ENCODE measurements around the gene CTNNBL1.

CTNNBL1 gene

DNA sequence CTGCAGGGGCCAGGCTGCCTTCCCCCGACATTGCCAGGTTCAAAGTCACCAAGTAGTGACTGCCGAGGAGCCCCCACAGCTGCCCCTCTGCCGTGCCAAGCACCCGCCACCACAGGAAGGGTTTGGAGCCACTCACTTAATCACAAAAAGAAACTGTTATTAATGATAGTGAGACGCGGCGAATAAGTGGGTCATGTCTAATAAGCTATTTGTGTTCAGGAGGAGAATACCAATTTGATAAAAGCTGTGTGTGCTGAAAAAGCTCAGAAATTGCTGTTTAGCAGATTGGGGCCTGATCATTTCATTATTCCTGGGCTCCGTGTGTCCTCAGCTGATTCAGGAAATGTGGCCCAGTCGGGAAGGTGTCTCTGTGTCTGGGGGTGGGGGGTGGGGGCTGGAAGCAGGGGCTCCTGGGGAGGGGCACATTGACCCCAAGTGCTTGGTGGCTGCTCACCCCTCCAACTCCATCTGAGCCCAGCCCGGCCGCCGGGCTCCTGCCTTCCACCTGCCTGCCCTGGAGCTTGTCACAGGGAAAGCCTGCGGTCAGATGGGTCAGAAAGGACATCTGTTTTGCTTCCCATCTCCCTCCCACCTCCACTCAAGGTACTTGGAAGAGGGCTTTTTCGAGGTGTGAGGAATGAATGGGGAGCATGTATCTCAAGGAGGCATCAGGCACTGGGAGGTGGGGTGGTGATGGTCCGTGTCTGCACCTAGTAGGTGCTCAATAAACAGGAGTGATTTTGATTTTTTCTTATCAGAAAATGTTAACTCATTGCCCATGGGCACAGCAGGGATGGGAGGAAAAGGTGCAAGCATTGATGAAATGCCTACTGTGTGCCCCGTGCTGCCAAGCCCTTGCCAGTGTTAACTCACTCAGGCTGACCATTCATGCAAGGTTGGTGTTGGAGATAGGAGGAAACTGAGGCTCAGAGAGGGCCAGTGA lies 212.1 kb downstream of the CTNNBL1 start:
- DNase-seq: no peak

DNA sequence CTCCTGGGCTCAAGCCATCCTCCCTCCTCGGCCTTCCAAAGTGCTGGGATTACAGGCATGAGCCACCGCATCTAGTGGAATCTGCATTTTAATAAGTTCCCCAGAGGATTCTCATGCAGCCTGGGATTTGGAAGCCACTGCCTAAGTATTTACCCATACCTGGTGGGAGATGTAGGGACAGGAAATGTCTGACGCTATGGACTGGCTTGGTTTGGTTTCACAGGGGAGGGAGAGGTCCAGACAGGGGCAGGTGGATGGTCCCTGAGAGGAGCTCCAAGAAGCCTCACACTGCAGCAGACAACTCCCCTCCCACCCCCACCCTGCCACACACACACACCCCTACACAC lies 213.5 kb downstream of the CTNNBL1 start:
- DNase-seq: no peak

DNA sequence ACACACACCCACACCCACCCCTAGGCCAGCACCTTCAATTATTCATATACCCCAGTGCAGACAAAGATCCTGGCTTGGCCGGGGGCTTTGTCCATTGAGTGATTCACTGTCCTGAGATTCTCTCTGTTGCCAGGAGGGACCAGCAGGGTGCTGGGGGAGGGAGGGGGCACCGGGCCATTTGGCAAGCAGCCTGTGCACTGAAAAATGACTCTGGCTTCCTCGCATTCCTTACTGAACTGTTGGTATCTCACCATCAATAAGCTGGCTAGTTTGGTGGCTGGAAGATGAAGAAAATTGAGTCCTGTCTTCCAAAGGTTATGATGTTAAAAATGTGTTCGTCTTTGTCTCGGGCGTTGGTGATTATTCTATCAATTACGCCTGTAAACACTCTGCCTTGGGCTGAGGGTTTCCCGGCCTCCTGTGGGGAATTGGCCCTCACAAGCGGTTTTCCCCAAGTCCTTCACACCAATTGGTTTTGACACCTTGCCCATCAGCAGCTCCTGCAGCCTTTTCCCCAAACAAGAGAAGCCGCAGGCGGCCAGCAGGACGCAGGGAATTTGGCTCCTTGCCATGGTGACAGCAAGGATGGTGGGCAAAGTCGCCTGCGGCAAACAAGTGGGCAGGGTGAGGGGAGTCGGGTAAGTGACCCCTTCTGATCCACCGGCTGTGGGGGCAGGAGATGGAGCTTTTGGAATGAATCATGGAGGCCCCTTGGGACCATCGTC lies 214.0 kb downstream of the CTNNBL1 start:
- no peak for DNase-seq

DNA sequence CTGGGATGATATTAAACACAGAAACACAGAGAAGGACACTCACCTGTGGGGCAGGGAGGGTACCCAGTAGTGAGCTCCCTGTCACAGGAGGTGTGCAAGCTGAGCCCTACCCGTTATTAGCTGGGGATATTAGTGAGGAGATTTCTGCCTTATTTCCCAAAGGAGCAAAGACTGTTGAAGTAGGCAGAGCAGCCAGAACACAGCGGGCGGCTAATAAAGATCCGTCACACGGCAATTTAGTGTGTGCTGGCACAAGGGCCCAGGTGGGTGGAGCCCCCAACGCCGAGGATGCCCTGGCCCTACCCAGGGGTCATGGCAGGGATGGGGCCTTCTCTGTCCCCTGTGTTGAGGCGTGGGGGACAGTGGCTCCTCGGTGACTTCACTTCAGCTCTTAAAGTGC lies 217.4 kb downstream of the CTNNBL1 start:
- no peak for DNase-seq

DNA sequence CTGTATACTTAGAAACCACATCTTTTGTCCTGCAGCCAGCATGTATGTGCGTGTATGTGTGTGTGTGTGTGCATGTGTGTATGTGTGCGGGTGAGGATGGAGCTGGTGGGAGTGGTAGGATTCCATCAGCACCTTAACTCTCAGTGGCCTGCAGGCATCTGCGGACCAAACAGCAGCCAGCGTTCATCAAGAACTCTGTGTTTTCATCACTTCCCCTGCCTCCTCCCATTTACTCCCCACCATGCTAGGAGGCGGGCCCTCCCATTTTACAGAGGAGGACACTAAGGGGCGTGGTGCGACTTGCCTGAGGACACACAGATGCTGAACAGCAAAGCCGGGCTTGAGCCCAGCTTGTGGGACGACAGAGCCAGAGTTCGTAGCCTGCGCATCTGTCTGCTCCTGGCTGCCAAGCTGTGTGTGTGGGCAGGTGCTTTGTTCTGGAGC lies 218.0 kb downstream of the CTNNBL1 start:
- no peak for DNase-seq

DNA sequence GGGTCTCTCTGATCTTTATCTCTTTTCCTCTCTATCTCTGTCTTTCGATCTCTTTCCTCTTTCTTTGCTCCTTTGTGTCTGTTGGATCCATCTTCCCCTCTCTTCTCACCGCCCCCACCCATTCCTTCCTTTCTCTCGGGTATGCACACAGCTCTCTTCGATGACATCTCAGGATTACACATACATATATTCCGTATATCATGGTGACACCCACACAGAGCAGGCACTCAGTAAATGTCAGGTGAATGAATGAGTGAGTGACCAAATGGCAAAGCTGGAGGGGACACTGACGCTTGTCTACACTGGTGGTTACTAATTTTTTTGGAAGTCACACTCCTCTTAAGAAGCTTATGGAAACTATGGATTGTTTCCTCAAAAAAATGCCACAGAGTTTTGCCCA lies 219.0 kb downstream of the CTNNBL1 start:
- DNase-seq: no peak

DNA sequence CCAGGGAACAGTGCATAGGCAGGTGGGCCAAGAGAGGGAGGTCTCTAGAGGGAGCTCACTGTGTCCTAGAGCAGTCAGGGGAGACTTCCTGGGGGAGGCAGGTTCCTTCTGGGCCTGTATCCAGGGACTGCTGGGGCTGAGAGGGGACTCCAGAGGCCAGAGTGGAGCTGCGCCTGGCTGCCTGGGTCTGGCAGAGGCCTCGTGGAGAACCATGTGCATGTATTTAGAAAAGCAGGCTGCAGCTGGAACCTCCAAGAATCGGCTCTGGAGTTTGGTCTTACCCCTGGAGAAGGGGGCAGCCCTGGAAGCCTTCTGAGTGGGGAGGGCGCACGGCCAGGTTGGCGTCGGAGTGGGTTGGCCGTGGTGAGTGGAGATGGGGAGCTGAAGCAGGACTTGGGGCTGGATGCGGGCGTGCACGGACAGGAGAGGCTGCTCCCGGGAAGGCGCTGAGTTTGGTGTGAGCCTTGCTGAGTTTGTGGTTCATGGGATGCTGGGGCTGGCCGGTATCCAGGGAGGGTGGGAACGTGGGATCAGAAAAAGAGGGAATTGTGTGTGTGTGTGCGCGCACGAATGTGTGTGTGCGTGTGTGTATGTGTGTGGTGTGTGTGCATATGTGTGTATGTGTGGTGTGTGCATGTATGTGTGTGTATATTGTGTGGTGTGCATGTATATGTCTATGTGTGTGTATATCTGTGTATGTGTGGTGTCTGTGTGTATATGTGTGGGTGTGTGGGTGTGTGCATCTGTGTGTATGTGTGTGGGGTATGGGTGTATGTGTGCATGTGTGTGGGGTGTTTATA lies 219.9 kb downstream of the CTNNBL1 start:
- no peak for DNase-seq

DNA sequence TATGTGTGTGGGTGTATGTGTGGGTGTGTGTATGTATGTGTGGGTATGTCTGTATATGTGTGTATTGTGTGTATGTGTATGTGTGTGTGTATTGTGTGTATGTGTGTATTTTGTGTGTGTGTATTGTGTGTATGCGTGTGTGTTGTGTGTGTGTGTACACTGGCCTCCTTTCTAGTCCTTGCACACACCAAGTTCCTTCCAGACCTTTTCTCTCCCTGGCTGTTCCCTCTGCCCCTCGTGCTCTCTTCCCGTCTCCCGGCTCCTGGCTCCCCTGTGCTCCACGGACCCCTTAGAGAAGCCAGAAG lies 220.5 kb downstream of the CTNNBL1 start:
- no peak for DNase-seq

DNA sequence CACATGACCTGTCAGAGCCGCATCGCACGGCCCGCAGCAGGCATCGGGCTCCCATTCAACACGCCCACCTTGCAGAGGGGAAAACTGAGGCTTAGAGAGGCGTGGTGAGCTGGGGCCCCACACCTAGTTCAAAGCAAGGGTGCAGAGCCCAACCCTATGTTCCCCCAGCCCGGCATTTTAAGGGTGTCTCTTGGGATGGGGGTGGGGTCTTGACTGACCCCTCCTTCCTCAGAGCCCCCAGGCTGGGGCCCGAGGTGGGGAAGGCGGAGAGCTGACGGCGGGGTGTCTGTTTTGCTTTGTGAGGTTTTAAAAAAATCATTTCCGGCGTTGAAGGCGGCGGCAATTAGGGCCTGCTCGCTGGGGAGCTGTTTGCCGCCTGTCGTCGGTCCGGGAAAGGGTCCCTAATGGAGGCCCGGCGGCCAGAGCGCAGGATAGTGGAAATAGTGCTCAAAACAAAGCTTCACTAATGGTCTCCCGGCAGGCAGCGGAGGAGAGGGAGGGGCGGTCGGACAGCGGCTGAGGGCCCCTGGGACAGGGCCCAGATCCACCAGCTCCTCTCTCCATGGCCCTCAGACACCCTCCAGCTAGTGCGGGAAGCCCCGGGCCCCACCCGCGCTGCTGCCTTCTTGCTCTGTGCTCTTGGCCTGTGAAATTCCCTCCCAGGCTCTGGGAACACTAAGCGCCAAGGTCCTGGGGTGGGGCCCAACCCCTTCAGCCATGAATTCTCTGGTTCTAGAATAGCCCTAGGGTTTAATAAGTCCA lies 221.0 kb downstream of the CTNNBL1 start:
- no peak for DNase-seq

DNA sequence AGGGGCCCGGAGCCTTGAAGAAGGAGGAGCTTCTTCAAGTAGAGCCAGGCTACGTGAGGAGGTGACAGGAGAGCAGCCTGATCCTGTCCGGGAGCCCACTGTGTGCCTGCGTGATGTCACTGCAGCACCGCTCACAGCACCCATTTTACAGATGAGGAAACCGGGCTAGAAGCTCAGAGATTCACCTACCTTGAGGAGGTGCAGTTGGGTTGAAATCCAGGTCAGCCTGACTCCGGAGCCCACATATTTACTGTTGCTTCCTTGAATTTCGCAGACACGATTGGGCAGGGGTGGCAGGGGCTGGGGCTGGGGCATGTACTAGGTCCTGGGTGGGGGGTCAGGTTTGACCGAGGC lies 221.6 kb downstream of the CTNNBL1 start:
- DNase-seq: no peak

DNA sequence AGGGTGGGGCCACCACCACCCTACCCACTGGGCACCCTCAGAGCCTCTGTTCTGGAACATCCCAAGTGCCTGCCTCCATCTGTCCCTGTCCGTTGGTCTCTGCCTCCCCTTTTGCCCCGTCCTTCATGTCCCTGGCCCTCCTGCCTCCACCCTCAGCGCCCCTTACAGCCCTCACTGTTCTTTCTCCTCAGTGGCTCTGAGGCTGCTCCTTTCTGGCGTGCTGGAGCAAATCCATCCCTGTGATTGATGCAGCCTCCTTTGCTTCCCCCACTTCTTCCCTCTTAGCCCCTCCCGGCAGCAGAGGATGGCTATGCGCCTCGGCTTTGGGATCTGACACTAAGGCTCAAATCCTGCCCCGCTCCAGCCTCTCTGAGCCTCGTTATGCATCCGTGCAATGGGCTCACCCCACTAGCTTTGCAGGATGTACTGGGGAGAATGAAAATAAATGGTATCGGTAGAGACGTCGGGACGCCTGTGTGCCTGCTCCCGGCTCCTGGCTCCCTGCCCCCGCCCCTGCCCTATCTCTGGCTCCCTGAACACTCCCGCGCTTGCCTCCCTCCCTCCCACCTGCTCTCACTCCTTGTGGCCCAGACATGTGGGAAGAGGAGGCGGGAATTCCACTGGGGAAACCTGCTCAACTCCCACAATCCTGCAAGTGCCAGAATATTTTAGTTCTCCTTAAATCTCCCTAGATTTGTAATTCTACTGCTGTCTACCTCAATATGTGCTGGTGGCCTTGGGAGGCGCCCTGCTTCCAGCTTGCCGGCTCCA lies 222.2 kb downstream of the CTNNBL1 start:
- no peak for DNase-seq

DNA sequence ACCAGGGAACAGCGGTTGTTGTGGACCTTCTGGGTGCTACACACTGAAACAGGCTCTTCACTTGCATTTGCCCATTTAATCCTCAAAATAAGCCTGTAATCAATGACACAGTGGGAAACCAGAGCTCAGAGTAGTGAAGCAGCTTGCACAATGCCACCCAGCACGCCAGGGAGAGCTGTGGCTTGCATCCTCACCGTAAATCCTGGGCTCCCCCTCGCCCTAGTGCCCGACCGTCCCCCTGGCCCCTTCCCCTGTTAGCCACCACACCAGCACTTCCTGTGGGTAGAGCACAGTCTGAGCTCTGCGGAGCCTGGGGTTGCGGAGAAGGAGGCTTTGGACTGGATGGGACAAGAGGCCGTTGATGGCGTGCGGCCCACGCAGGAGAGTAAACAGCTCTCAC lies 223.6 kb downstream of the CTNNBL1 start:
- no peak for DNase-seq

DNA sequence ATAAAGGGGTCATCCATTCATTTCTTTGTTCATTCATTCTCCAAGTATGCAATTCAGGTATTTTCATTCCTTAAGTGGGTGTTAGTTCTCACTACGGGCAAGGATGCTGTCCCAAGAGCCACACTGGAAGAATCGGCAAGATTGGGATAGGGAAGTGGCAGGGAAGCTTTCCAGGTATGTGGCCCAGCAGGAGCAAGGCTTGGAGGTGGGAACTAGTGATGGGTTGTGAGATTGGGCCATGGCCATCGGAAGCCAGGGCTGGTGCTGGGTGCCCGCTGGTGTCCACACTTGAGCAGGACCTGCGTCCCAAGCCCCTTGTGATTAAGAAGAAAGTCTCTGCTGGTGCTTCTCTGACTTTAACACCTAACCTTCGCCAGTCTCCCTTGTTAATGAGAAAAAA lies 224.2 kb downstream of the CTNNBL1 start:
- no peak for DNase-seq

DNA sequence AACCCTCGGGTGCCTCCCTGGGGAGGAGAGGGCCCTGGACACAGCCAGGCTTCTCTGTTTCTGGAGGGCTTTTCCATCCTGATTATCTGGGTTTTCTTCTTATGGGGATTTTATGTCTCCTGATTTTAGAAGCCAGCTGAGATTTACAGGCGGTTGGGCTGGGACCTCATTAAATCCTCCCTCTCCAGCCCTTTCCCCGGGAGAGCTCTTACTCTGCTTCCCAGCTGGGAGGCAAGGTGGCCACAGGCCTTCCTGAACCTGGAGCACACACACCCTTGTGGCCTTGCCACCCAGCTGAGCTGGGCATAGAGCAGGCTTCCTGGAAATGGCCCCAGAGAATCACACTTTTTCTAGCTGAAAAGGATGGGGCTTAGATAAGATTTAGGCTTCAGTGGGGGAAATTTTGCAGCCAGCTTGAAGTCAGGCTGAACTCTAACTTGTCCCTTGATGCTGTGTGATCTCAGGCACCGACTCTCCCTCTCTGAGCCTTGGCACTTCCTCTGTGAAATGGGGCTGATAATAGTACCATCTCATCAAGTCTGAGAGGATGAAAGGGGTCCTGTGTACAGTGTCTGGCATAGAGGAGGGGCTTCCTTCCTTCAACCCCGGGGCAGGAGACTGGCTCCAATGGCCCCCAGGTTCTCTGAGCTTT lies 225.7 kb downstream of the CTNNBL1 start:
- DNase-seq: no peak

DNA sequence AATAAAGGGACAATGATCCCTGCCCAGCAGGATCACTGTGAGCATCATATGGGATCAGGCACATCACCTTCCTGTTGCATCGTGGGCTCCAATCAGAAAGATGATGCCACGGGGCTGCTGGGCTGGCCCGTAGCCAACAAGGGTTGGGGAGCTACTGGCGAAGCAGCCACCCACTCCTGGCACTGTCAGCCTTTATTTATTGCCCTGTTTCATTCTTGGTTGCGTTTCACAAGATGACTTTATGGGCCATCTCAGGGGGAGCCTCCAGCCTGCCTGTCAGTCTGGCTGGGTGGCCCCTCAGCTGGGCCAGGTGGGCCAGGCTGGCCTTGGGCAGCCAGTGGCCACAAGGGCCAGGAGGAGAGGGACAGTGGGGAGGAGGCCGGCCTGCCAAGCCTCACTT lies 226.4 kb downstream of the CTNNBL1 start:
- DNase-seq: no peak

DNA sequence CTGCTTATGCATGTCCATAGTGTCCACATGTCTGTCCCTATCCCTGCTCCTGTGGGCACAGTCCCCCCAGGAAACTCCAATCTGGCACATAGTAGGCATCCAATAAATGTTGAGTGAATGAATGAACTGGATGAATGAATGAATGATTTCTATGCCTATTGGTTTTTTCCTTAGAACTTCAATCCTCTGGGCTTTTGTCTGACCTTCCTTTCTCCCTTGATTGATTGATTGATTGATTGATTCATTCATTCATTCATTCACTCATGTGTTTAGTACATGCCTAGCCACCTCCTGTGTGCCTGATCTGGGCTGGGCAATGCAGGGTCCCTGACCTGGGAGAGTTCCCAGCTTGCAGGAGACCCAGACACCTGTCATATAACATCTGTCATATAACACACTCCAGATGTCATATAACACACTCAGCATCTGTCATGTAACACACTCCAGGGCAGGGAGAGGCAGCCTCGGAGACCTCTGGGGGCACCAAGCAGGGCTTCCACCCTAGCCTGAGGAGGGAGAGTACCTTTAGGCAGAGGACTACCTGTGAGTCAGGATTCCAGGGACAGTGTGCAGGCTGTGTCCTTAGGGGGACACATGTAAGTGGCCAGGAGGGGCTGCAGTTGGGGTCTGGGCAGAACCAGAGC lies 227.0 kb downstream of the CTNNBL1 start:
- no peak for DNase-seq

DNA sequence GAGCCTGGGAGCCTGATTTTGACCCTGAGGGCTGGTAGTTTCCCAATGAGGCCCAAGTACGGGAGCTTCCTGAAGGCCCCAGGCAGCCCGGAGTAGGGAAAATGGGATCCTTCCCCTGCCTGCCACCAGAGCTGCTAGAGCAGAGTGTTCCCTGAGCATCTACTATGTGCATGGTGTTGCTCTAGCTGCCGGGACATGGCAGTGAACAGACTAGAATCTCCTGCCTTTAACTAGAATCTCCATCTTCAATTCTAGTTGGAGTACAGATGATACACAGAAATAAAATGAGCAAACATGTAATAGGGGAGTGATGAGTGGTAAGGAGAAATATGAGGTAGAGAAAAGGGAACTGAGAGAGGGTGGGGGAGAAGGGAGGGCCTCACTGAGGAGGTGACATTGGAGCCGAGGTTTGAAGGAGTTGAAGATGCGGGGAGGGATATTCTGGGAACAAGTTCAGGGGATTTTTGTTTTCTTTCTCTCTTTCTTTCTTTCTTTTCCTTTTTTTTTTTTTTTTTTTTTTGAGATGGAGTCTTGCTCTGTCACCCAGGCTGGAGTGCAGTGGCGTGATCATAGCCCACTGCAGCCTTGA lies 227.6 kb downstream of the CTNNBL1 start:
- DNase-seq: no peak
